Stromal cell of bone marrow (primary cell): Measurements from ENCODE around the gene AMZ1.
"Not testable (repeated sequence)": the region's sequence is repeated elsewhere in the genome, so short reads cannot be mapped to it uniquely, and the experiment has no call there.

Experiments used
- DNase-seq: peaks from one replicate; pipeline ENCODE4 v3.0.0-alpha.2; 2012; ENCODE audit warnings: low read depth

Gene AMZ1

GRCh38 chr7:2713370-2713769, 25.4 kb downstream of the AMZ1 start:
- no peak for DNase-seq

- DNase-seq = no peak
Observed at GRCh38 chr7:2713978-2714377, 26.0 kb downstream of the AMZ1 start.

- no peak for DNase-seq
Observed at GRCh38 chr7:2714636-2715035, 26.6 kb downstream of the AMZ1 start.

- no peak for DNase-seq
Observed at GRCh38 chr7:2715341-2716231, 27.6 kb downstream of the AMZ1 start.

- no peak for DNase-seq
Observed at GRCh38 chr7:2716488-2716887, 28.5 kb downstream of the AMZ1 start.

GRCh38 chr7:2716906-2717292, 28.9 kb downstream of the AMZ1 start:
- no peak for DNase-seq

- no peak for DNase-seq
Observed at GRCh38 chr7:2717293-2718261, 29.6 kb downstream of the AMZ1 start.

GRCh38 chr7:2718296-2718965, 30.4 kb downstream of the AMZ1 start:
- no peak for DNase-seq

- DNase-seq = no peak
Observed at GRCh38 chr7:2719007-2719406, 31.0 kb downstream of the AMZ1 start.

GRCh38 chr7:2720024-2720423, 32.0 kb downstream of the AMZ1 start:
- DNase-seq = no peak

- no peak for DNase-seq
Observed at GRCh38 chr7:2721842-2722241, 33.8 kb downstream of the AMZ1 start.

GRCh38 chr7:2722591-2722990, 34.6 kb downstream of the AMZ1 start:
- no peak for DNase-seq

- DNase-seq = no peak
Observed at GRCh38 chr7:2723138-2723850, 35.3 kb downstream of the AMZ1 start.

- not testable (repeated sequence) for DNase-seq
Observed at GRCh38 chr7:2724036-2724435, 36.0 kb downstream of the AMZ1 start.

GRCh38 chr7:2724453-2725177, 36.6 kb downstream of the AMZ1 start:
- no peak for DNase-seq

- no peak for DNase-seq
Observed at GRCh38 chr7:2725178-2726105, 37.4 kb downstream of the AMZ1 start.

- DNase-seq = no peak
Observed at GRCh38 chr7:2726316-2727018, 38.5 kb downstream of the AMZ1 start.

- DNase-seq = not testable (repeated sequence)
Observed at GRCh38 chr7:2727206-2727605, 39.2 kb downstream of the AMZ1 start.
